Upper lobe of left lung (tissue), 6 donors: ENCODE measurements around the gene RNF114. TPM values are rescaled to one million over a fixed set of nuclear protein-coding genes. Genes with fewer than 3 reads are reported as not detected.

Experiments
- ATAC-seq, 2 donors: fragments of 200-7000 bp; cut with Tn5 transposase; one replicate each; pipeline ENCODE4 v1.9.1; 2022; ENCODE audit warnings: mild to moderate bottlenecking in 2 of 2, moderate library complexity in 2 of 2; ENCODE audit not compliant: low FRiP score in 2 of 2
- DNase-seq, 2 donors: peaks; one replicate each; pipeline ENCODE4 v3.0.0-alpha.2; 2019 to 2020
- H3K27ac ChIP-seq, 4 donors: fragments of 200-600 bp; sonication (generic); one replicate each; pipeline ENCODE4 v1.5.1; 2016 to 2019
- H3K27me3 ChIP-seq, 4 donors: fragments of 200-600 bp; sonication (generic); one replicate each; pipeline ENCODE4 v1.5.1; 2017 to 2019
- H3K36me3 ChIP-seq, 4 donors: fragments of 200-600 bp; sonication (generic); one replicate each; pipeline ENCODE4 v1.5.1; 2016 to 2019
- H3K4me1 ChIP-seq, 4 donors: fragments of 200-600 bp; sonication (generic); one replicate each; pipeline ENCODE4 v1.5.1; 2018 to 2019
- H3K4me3 ChIP-seq, 4 donors: fragments of 200-600 bp; sonication (generic); one replicate each; pipeline ENCODE4 v1.5.1; 2017 to 2019; ENCODE audit warnings: mild to moderate bottlenecking in 2 of 4, moderate library complexity in 1 of 4
- H3K9me3 ChIP-seq, 4 donors: fragments of 200-600 bp; sonication (generic); one replicate each; pipeline ENCODE4 v1.5.1; 2018 to 2019
- EP300 ChIP-seq, 4 donors: sonication (generic); formaldehyde crosslinking; IDR thresholded peaks; one replicate each; pipeline ENCODE4 v1.5.1; 2017; ENCODE audit warnings: antibody characterized with exemption in 4 of 4, control low read depth in 2 of 4
- POLR2A ChIP-seq, 4 donors: fragments of 450-650 bp; IDR thresholded peaks; one replicate each; pipeline ENCODE4 v1.5.1; 2016 to 2017; ENCODE audit warnings: antibody characterized with exemption in 4 of 4, mild to moderate bottlenecking in 2 of 4
- POLR2AphosphoS5 ChIP-seq, 2 donors: sonication (generic); formaldehyde crosslinking; IDR thresholded peaks; one replicate each; pipeline ENCODE4 v1.5.1; 2017; ENCODE audit warnings: antibody characterized with exemption in 2 of 2
- WGBS, 2 donors: methylation state at CpG; one replicate each; pipeline ENCODE4 v1.1.5; 2017 to 2018; 5-methylcytosine and 5-hydroxymethylcytosine counted together
- total RNA-seq, 6 donors: library from RNA; depleted of rRNA in 4 of 6; stranded (reverse); fragments of >200 nt in 4 of 6; gene quantifications; one replicate each; pipeline versions ENCODE4 v1.1.0 to v1.2.1, GENCODE V29; 2016 to 2021
- TF ChIP-seq, protein P1 (sequence below), 6 experiments: fragments of 450-650 bp in 4 of 6; fragments of 200-600 bp in 2 of 6; sonication (generic) in 2 of 6; IDR thresholded peaks; one replicate each; pipeline ENCODE4 v1.5.1; 2016 to 2019; ENCODE audit warnings: antibody characterized with exemption in 6 of 6
- donor health status: DM: no; HTN: no; CAD: no; lungs with moderate emphysema.
- donor health status: DM: no; HTN: yes; CAD: no; lungs with severe emphysema.

Gene RNF114
- total RNA-seq, 6 donors from 2014 or later = 72.4 to 248 (median 173) TPM

DNA sequence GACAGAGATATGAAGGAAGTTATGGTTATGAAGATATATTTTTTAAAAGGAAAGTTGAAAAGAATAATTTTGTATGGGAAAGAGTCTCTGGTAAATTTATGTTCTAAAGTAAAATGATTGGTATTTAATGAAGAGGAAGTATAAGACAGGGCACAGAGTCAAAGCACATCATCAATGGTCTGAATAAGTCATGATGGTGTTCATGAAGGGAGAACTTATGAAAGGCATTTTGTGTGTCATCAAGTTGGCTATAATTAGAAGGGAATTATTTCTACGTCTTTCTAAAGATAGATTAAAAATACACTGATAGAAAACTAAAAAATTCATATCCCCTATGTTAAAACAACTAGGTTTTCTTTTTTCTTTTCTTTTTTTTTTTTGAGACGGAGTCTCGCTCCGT is 25.2 kb downstream of the RNF114 start:
- 90 to 95% methylated on average over 4 of the region's 4 CpGs for WGBS, 2 donors
- peaks cover 0 to 28% (median 15%) of the 10 kb centered on the region in 4 donors for H3K36me3 ChIP-seq
- no peak for DNase-seq

GRCh38 chr20:49964964-49965780 is 29.0 kb downstream of the RNF114 start:
- peak; percentile 51 to 62 for ATAC-seq
- no peak for DNase-seq
- Histone ChIP-seq H3K4me3 (no peak overlapping the region), H3K4me1 (peaks cover 0 to 18% (median 7%) of the 10 kb centered on the region in 4 donors), H3K9me3 (no peaks in the 10 kb centered on the region), H3K36me3 (no peaks in the 10 kb centered on the region), H3K27ac (peak overlapping the region in 1 of 4 donors; percentile 23), H3K27me3 (no peaks in the 10 kb centered on the region)
- TF ChIP-seq POLR2AphosphoS5 (IDR thresholded peaks at IDR 0.05) = no peak
- TF ChIP-seq, protein P1, sequence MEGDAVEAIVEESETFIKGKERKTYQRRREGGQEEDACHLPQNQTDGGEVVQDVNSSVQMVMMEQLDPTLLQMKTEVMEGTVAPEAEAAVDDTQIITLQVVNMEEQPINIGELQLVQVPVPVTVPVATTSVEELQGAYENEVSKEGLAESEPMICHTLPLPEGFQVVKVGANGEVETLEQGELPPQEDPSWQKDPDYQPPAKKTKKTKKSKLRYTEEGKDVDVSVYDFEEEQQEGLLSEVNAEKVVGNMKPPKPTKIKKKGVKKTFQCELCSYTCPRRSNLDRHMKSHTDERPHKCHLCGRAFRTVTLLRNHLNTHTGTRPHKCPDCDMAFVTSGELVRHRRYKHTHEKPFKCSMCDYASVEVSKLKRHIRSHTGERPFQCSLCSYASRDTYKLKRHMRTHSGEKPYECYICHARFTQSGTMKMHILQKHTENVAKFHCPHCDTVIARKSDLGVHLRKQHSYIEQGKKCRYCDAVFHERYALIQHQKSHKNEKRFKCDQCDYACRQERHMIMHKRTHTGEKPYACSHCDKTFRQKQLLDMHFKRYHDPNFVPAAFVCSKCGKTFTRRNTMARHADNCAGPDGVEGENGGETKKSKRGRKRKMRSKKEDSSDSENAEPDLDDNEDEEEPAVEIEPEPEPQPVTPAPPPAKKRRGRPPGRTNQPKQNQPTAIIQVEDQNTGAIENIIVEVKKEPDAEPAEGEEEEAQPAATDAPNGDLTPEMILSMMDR (IDR thresholded peaks at IDR 0.05) = peak in 5 of 6 experiments; percentile 18 to 38 (median 32)
- WGBS, 2 donors = 55 to 77% methylated on average over 4 to 5 of the region's 5 CpGs

More for the DNA sequence above, 25.2 kb downstream of the RNF114 start:
- H3K27ac ChIP-seq = no peak overlapping the region
- H3K4me1 ChIP-seq = peaks cover 0 to 11% (median 0%) of the 10 kb centered on the region in 4 donors
- H3K27me3 ChIP-seq = no peaks in the 10 kb centered on the region
- ATAC-seq = no peak
- TF ChIP-seq POLR2A (IDR thresholded peaks at IDR 0.05) = no peak
- TF ChIP-seq POLR2AphosphoS5 (IDR thresholded peaks at IDR 0.05) = no peak
- no peak for TF ChIP-seq EP300 (IDR thresholded peaks at IDR 0.05)
- TF ChIP-seq, protein P1 (IDR thresholded peaks at IDR 0.05) = no peak
- H3K9me3 ChIP-seq = no peaks in the 10 kb centered on the region
- H3K4me3 ChIP-seq = no peak overlapping the region

DNA sequence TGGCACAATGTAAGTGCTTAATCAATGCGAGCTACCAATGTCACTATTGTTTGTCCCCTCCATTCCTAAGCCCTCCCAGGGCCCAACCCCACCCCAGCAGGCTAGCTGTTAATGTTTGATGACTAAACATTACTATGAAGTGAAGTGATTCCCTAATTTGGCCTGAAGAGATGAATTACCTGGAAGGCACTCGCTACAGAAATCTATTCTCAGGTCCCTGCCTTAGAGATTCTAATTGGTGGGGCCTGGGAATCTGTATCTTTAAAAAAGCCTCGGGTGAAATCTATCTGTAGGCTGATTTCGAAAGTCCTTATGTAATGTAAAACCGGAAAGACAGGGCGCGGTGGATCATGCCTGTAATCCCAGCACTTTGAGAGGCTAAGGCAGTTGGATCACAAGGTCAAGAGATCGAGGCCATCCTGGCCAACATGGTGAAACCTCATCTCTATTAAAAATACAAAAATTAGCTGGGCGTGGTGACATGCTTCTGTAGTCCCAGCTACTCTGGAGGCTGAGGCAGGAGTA is 29.6 kb downstream of the RNF114 start:
- H3K27me3 ChIP-seq = no peaks in the 10 kb centered on the region
- H3K27ac ChIP-seq = peak overlapping the region in 1 of 4 donors; percentile 23
- no peak overlapping the region for H3K4me3 ChIP-seq
- DNase-seq = no peak
- no peaks in the 10 kb centered on the region for H3K9me3 ChIP-seq
- 64 to 72% methylated on average over 9 of the region's 9 CpGs for WGBS, 2 donors
- H3K36me3 ChIP-seq = no peaks in the 10 kb centered on the region
- no peak for ATAC-seq
- TF ChIP-seq EP300 (IDR thresholded peaks at IDR 0.05) = no peak
- TF ChIP-seq, protein P1 (IDR thresholded peaks at IDR 0.05) = no peak
- no peak for TF ChIP-seq POLR2AphosphoS5 (IDR thresholded peaks at IDR 0.05)
- no peak for TF ChIP-seq POLR2A (IDR thresholded peaks at IDR 0.05)
- H3K4me1 ChIP-seq = peaks cover 0 to 18% (median 7%) of the 10 kb centered on the region in 4 donors

GRCh38 chr20:49966861-49967260 is 30.7 kb downstream of the RNF114 start:
- Histone ChIP-seq H3K4me1 (peaks cover 0 to 18% (median 7%) of the 10 kb centered on the region in 4 donors), H3K27ac (no peak overlapping the region), H3K36me3 (no peaks in the 10 kb centered on the region), H3K4me3 (no peak overlapping the region), H3K27me3 (no peaks in the 10 kb centered on the region), H3K9me3 (no peaks in the 10 kb centered on the region)
- ATAC-seq (no peak), DNase-seq (no peak)
- TF ChIP-seq POLR2AphosphoS5 (IDR thresholded peaks at IDR 0.05) = no peak
- WGBS, 2 donors = 92 to 96% methylated on average over 2 of the region's 2 CpGs

DNA sequence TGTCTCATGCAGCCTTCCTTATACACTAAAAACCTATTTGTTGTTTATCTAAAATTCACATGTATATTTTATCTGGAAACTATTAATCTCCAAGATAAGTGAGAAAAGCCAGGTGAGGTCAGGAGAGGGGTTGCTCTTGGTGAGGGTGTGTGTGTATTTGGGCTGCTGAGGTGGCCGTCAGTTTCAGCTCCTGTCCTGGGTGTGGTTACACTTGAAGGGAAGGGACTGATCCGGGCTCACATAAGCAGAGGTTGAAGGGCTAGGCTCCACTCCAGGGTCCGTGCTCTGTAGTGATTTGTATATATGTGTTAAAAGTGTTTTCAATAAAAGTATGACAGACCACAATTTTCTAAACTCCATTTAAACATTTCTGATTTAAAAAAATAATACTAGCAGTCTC is 33.0 kb downstream of the RNF114 start:
- H3K4me3 ChIP-seq = no peak overlapping the region
- ATAC-seq = no peak
- no peaks in the 10 kb centered on the region for H3K36me3 ChIP-seq
- H3K9me3 ChIP-seq = no peaks in the 10 kb centered on the region
- H3K4me1 ChIP-seq = peaks cover 0 to 18% (median 7%) of the 10 kb centered on the region in 4 donors
- 32 to 39% methylated on average over 3 of the region's 3 CpGs for WGBS, 2 donors
- peak overlapping the region; percentile 36 to 69 (median 46) for H3K27ac ChIP-seq
- TF ChIP-seq POLR2AphosphoS5 (IDR thresholded peaks at IDR 0.05) (no peak), EP300 (IDR thresholded peaks at IDR 0.05) (no peak), POLR2A (IDR thresholded peaks at IDR 0.05) (no peak)
- TF ChIP-seq, protein P1 (IDR thresholded peaks at IDR 0.05) = no peak
- no peak for DNase-seq
- no peaks in the 10 kb centered on the region for H3K27me3 ChIP-seq
